ENCODE data around the gene PROM2. TPM values are rescaled to one million over a fixed set of nuclear protein-coding genes. Genes with fewer than 3 reads are reported as not detected.

The PROM2 gene
- total RNA-seq, 1 experiment from 2014 or later, result 0.07 TPM

- no peak for DNase-seq
- Histone ChIP-seq H4K20me1 (ENCODE audit: insufficient read depth, low read depth, low read length) (no peaks in the 10 kb centered on the region), H3K9ac (ENCODE audit: low read length) (no peak overlapping the region), H3K9me2 (replicated peaks; ENCODE audit: insufficient read depth, low read length) (no peaks in the 10 kb centered on the region), H3K27ac (ENCODE audit: low read length) (no peak overlapping the region), H3K4me3 (ENCODE audit: low read length) (no peak overlapping the region), H3K4me2 (ENCODE audit: low read depth, low read length, poor library complexity, severe bottlenecking) (no peak overlapping the region), H3K9me3 (ENCODE audit: low read length) (no peaks in the 10 kb centered on the region), H3K4me1 (ENCODE audit: low read length) (no peaks in the 10 kb centered on the region), H3K79me2 (ENCODE audit: low read length) (no peaks in the 10 kb centered on the region), H3K27me3 (ENCODE audit: low read length) (no peaks in the 10 kb centered on the region), H2AFZ (ENCODE audit: low read length) (no peak overlapping the region), H3K36me3 (ENCODE audit: insufficient read depth, low read length) (no peaks in the 10 kb centered on the region)
These were observed 3.8 kb downstream of the PROM2 start for GRCh38 chr2:95278051-95278471.

- no peaks in the 10 kb centered on the region for H3K36me3 ChIP-seq (ENCODE audit: insufficient read depth, low read length)
- H3K9me2 ChIP-seq (replicated peaks; ENCODE audit: insufficient read depth, low read length), result no peaks in the 10 kb centered on the region
- no peaks in the 10 kb centered on the region for H3K27me3 ChIP-seq (ENCODE audit: low read length)
- H3K27ac ChIP-seq (ENCODE audit: low read length), result no peak overlapping the region
- no peak for DNase-seq
- no peaks in the 10 kb centered on the region for H3K4me1 ChIP-seq (ENCODE audit: low read length)
- H4K20me1 ChIP-seq (ENCODE audit: insufficient read depth, low read depth, low read length), result no peaks in the 10 kb centered on the region
- no peak overlapping the region for H3K4me3 ChIP-seq (ENCODE audit: low read length)
- no peaks in the 10 kb centered on the region for H3K9me3 ChIP-seq (ENCODE audit: low read length)
- no peak overlapping the region for H3K9ac ChIP-seq (ENCODE audit: low read length)
- no peaks in the 10 kb centered on the region for H3K79me2 ChIP-seq (ENCODE audit: low read length)
- no peak overlapping the region for H3K4me2 ChIP-seq (ENCODE audit: low read depth, low read length, poor library complexity, severe bottlenecking)
- no peak overlapping the region for H2AFZ ChIP-seq (ENCODE audit: low read length)
These were observed 4.5 kb downstream of the PROM2 start for GRCh38 chr2:95278637-95279225.

DNA sequence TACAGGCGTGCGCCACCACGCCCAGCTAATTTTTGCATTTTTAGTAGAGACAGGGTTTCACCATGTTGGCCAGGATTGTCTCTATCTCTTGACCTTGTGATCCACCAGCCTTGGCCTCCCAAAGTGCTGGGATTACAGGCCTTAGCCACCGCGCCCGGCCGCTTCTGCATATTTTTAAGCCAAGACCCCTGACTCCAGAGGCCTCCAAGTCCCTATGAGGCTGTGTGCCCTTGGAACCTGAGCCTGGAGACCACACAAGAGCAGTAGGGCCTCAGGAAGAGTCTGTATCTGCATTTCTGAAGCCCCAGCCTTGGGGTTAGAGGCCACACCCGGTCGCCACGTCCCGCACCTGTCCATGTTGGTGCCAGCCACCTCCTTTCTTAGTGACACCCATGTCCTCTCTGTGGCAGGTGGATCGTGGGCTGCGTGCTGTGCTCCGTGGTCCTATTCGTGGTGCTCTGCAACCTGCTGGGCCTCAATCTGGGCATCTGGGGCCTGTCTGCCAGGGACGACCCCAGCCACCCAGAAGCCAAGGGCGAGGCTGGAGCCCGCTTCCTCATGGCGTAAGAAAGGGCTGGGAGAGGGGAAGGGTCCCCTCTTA lies 5.3 kb downstream of the PROM2 start:
- no peak for DNase-seq
- Histone ChIP-seq H4K20me1 (ENCODE audit: insufficient read depth, low read depth, low read length) (no peaks in the 10 kb centered on the region), H3K79me2 (ENCODE audit: low read length) (no peaks in the 10 kb centered on the region), H3K4me3 (ENCODE audit: low read length) (no peak overlapping the region), H3K4me1 (ENCODE audit: low read length) (no peaks in the 10 kb centered on the region), H3K9me2 (replicated peaks; ENCODE audit: insufficient read depth, low read length) (no peaks in the 10 kb centered on the region), H3K9me3 (ENCODE audit: low read length) (no peaks in the 10 kb centered on the region), H3K27ac (ENCODE audit: low read length) (no peak overlapping the region), H3K9ac (ENCODE audit: low read length) (no peak overlapping the region), H3K27me3 (ENCODE audit: low read length) (no peaks in the 10 kb centered on the region), H3K36me3 (ENCODE audit: insufficient read depth, low read length) (no peaks in the 10 kb centered on the region), H2AFZ (ENCODE audit: low read length) (no peak overlapping the region), H3K4me2 (ENCODE audit: low read depth, low read length, poor library complexity, severe bottlenecking) (no peak overlapping the region)

DNA sequence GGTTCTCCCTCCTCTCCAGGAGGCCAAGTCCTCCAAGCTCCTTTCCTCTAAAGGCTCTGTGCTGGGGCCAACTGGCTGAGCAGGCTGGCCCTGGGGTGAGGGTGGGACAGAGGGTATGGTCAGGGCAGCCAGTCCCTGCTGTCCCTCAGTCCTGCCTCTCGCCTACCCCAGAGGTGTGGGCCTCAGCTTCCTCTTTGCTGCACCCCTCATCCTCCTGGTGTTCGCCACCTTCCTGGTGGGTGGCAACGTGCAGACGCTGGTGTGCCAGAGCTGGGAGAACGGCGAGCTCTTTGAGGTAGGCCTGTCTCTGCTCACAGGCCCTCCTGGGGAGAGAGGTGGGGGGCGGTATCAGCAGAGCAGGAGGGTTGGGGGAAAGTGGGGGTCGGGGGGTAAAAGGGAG lies 6.8 kb downstream of the PROM2 start:
- no peaks in the 10 kb centered on the region for H3K9me3 ChIP-seq (ENCODE audit: low read length)
- no peak for DNase-seq
- H3K79me2 ChIP-seq (ENCODE audit: low read length), result no peaks in the 10 kb centered on the region
- H2AFZ ChIP-seq (ENCODE audit: low read length), result no peak overlapping the region
- H3K4me1 ChIP-seq (ENCODE audit: low read length), result no peaks in the 10 kb centered on the region
- no peak overlapping the region for H3K27ac ChIP-seq (ENCODE audit: low read length)
- H3K9me2 ChIP-seq (replicated peaks; ENCODE audit: insufficient read depth, low read length), result no peaks in the 10 kb centered on the region
- no peak overlapping the region for H3K4me2 ChIP-seq (ENCODE audit: low read depth, low read length, poor library complexity, severe bottlenecking)
- no peak overlapping the region for H3K4me3 ChIP-seq (ENCODE audit: low read length)
- no peaks in the 10 kb centered on the region for H3K27me3 ChIP-seq (ENCODE audit: low read length)
- no peaks in the 10 kb centered on the region for H3K36me3 ChIP-seq (ENCODE audit: insufficient read depth, low read length)
- H3K9ac ChIP-seq (ENCODE audit: low read length), result no peak overlapping the region
- H4K20me1 ChIP-seq (ENCODE audit: insufficient read depth, low read depth, low read length), result no peaks in the 10 kb centered on the region

GRCh38 chr2:95281786-95282185 lies 7.5 kb downstream of the PROM2 start:
- Histone ChIP-seq H3K4me3 (ENCODE audit: low read length) (no peak overlapping the region), H3K36me3 (ENCODE audit: insufficient read depth, low read length) (no peaks in the 10 kb centered on the region), H2AFZ (ENCODE audit: low read length) (no peak overlapping the region), H3K27me3 (ENCODE audit: low read length) (no peaks in the 10 kb centered on the region), H4K20me1 (ENCODE audit: insufficient read depth, low read depth, low read length) (no peaks in the 10 kb centered on the region), H3K27ac (ENCODE audit: low read length) (no peak overlapping the region), H3K4me2 (ENCODE audit: low read depth, low read length, poor library complexity, severe bottlenecking) (no peak overlapping the region), H3K9ac (ENCODE audit: low read length) (no peak overlapping the region), H3K9me3 (ENCODE audit: low read length) (no peaks in the 10 kb centered on the region), H3K9me2 (replicated peaks; ENCODE audit: insufficient read depth, low read length) (no peaks in the 10 kb centered on the region), H3K4me1 (ENCODE audit: low read length) (no peaks in the 10 kb centered on the region), H3K79me2 (ENCODE audit: low read length) (no peaks in the 10 kb centered on the region)
- DNase-seq, result no peak

DNA sequence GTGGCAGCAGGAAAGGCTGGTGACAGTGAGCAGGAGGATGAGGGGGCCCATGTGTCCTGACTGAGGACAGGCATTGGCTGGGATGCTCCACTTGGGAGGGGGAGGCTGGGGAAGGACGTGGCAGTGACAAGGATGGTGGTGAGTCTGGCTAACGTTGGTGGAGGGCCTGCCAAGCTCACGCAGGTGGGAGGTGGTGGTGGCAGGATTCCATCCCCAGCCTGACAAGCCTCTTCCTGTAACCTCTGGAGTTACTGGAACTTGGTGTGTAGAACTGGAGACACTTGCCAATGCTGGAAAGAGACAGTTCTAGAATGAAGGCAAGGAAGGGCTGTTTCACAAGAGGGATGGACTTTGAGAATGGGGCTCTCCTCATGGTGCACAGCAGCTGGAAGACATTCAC lies 8.2 kb downstream of the PROM2 start:
- Histone ChIP-seq H3K9ac (ENCODE audit: low read length) (no peak overlapping the region), H3K9me3 (ENCODE audit: low read length) (no peaks in the 10 kb centered on the region), H3K9me2 (replicated peaks; ENCODE audit: insufficient read depth, low read length) (no peaks in the 10 kb centered on the region), H3K27ac (ENCODE audit: low read length) (no peak overlapping the region), H4K20me1 (ENCODE audit: insufficient read depth, low read depth, low read length) (no peaks in the 10 kb centered on the region), H2AFZ (ENCODE audit: low read length) (no peak overlapping the region), H3K79me2 (ENCODE audit: low read length) (no peaks in the 10 kb centered on the region), H3K27me3 (ENCODE audit: low read length) (no peaks in the 10 kb centered on the region), H3K36me3 (ENCODE audit: insufficient read depth, low read length) (no peaks in the 10 kb centered on the region), H3K4me1 (ENCODE audit: low read length) (no peaks in the 10 kb centered on the region), H3K4me2 (ENCODE audit: low read depth, low read length, poor library complexity, severe bottlenecking) (no peak overlapping the region), H3K4me3 (ENCODE audit: low read length) (no peak overlapping the region)
- DNase-seq, result no peak

- no peak overlapping the region for H3K4me3 ChIP-seq (ENCODE audit: low read length)
- H4K20me1 ChIP-seq (ENCODE audit: insufficient read depth, low read depth, low read length), result no peaks in the 10 kb centered on the region
- H3K27me3 ChIP-seq (ENCODE audit: low read length), result no peaks in the 10 kb centered on the region
- no peaks in the 10 kb centered on the region for H3K4me1 ChIP-seq (ENCODE audit: low read length)
- H2AFZ ChIP-seq (ENCODE audit: low read length), result no peak overlapping the region
- DNase-seq, result no peak
- no peaks in the 10 kb centered on the region for H3K79me2 ChIP-seq (ENCODE audit: low read length)
- no peaks in the 10 kb centered on the region for H3K36me3 ChIP-seq (ENCODE audit: insufficient read depth, low read length)
- no peaks in the 10 kb centered on the region for H3K9me3 ChIP-seq (ENCODE audit: low read length)
- H3K9ac ChIP-seq (ENCODE audit: low read length), result no peak overlapping the region
- no peak overlapping the region for H3K4me2 ChIP-seq (ENCODE audit: low read depth, low read length, poor library complexity, severe bottlenecking)
- H3K27ac ChIP-seq (ENCODE audit: low read length), result no peak overlapping the region
- no peaks in the 10 kb centered on the region for H3K9me2 ChIP-seq (replicated peaks; ENCODE audit: insufficient read depth, low read length)
These were observed 9.3 kb downstream of the PROM2 start for GRCh38 chr2:95283562-95283961.

GRCh38 chr2:95284886-95285541 lies 10.8 kb downstream of the PROM2 start:
- no peak overlapping the region for H3K4me2 ChIP-seq (ENCODE audit: low read depth, low read length, poor library complexity, severe bottlenecking)
- H3K27me3 ChIP-seq (ENCODE audit: low read length), result no peaks in the 10 kb centered on the region
- no peaks in the 10 kb centered on the region for H3K36me3 ChIP-seq (ENCODE audit: insufficient read depth, low read length)
- H2AFZ ChIP-seq (ENCODE audit: low read length), result no peak overlapping the region
- H3K4me1 ChIP-seq (ENCODE audit: low read length), result no peaks in the 10 kb centered on the region
- H4K20me1 ChIP-seq (ENCODE audit: insufficient read depth, low read depth, low read length), result no peaks in the 10 kb centered on the region
- H3K79me2 ChIP-seq (ENCODE audit: low read length), result no peaks in the 10 kb centered on the region
- H3K9ac ChIP-seq (ENCODE audit: low read length), result no peak overlapping the region
- H3K27ac ChIP-seq (ENCODE audit: low read length), result no peak overlapping the region
- no peaks in the 10 kb centered on the region for H3K9me2 ChIP-seq (replicated peaks; ENCODE audit: insufficient read depth, low read length)
- no peak overlapping the region for H3K4me3 ChIP-seq (ENCODE audit: low read length)
- DNase-seq, result no peak
- H3K9me3 ChIP-seq (ENCODE audit: low read length), result no peaks in the 10 kb centered on the region
